GM19035 (cell line): ENCODE results near the gene ANKS1A.

Experiments
- ATAC-seq: cut with Tn5 transposase; IDR thresholded peaks from one replicate; pipeline ENCODE4 v1.9.1; 2021; ENCODE audit not compliant: unreplicated experiment

The ANKS1A gene

DNA sequence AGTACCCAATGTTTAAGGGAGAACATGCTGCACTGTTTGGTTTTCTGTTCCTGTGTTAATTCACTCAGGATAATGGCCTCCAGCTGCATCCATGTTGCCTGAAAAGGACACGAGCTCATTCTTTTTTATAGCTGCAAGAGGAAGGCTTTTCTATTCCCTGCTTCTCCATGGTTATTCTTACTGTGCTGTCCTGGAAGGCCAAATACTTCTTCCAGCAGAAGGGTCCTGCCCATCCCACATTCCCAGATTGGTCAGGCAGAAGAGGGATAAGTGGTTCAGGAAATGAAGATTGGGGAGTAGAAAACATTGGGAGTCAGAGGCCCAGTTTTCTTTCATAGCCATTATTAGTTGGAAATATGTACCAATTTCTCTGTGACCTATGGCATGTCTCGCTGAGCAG, 129.7 kb downstream of the ANKS1A start:
- no peak for ATAC-seq

DNA sequence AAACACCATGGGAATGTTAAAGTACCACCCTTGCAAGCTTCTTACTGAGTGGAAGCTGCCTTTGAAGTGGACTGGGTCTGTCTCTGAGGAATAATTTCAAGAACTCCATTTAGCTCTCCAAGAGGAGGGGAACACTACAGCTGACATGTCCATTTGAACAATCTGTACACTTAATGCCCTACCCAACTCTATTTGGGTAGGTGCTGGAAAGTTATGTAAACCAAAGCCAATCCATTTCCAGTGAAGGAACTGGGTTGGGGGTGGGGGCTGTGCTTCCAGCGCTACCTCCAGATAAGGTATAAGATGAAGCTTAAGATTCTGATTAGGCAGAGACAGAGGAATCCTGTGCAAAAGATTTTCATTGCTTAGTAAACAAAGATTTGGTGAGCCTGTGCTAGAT, 130.1 kb downstream of the ANKS1A start:
- ATAC-seq = no peak

DNA sequence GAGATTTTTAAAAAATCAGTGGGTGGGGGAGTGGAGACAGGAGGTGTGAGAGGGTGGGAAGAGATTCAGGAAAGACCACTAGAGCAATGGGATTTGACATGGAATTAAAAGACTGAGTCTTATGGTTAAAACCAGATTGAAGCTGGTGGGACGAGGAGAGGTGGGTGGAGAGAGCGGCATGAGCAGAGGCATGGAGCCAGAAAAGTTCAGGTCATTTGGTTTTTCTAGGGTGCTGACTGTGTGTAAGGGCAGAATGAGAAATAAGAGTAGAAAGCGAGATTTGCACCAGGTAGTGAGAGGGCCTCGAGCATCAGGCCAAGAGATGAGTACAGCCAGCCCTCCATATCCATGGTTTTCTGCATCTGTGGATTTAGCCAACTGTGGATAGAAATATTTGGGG, 130.8 kb downstream of the ANKS1A start:
- ATAC-seq = no peak

DNA sequence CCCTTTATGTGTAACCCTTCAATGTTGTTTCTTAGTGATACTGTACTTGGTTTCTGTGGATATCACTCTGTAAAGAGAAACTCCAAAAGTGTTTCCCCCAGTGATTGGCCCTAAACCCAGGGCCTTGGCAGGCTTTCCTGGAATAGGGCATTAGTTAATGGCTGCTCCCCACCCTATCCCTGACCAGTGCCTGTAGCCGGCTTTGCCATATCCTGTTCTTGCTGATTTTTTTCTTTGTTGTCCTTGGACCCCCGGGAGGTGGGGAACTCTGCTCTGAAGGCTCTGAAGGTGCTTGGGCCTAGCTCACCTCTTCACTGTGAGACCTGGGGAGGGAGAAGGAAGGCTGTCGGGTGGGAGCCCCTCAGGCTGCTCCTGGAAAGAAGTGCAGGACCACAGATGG, 131.9 kb downstream of the ANKS1A start:
- ATAC-seq = no peak

DNA sequence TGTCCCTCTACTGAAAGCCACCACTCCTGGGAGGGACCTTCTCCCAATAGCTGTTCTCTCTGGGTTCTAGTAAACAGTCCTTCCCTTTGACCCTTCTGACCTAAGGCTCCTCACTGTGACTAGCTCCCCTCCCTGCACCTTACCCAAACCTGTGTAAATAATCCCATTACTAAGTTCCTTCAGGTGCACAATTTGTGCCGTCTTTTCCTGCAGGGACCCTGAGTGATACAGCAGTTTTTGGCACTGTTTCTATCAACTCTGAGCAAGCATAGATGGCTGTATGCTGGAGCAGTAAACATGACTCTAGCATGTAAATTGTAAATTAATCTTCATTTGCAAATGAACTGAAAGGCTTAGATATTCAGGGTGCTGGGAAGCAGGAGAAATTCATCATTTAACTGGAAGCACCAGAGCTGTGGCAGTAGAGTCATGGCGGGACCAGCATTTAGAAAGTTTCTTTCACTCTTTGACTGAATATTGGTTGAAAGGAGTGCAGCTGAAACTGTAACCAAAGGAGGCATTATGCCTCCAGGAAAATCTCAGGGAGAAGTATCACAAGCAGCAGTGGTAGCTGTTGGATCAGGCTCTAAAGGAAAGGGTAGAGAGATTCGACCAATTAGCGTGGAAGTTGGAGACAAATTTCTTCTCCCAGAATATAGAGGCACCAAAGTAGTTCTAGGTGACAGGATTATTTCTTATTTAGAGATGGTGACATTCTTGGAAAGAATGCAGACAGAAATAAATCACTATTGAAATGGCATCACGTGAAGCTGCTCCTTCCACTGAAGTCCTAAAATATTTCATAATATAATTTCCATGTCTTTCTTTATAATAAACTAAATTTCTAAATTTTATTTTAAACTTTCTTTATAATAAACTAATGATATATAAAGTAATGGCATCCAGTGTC, 134.3 kb downstream of the ANKS1A start:
- no peak for ATAC-seq

DNA sequence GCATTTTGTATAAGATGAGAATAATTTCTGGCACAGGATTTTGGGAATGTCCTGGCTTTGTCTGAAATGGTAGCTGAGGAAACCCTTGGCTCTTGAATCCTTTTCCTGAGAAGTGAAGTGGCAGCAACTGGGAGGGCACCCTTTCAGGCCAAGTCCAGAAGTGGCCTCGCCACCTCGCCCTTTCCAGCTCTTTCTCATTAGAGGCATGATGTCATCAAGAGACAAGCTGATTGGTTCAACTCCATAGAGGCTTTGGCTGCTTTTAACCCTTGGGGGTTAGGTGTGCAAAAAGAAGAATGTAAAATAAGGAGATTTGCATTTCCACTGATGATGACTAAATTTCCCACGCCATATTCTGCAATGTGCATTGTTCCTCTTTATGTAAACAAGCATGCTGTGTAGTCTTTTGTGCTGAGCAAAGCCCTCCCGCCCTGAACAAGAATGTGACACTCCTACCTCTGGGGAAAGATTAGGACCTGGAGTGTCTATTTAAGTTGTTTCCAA, 135.5 kb downstream of the ANKS1A start:
- no peak for ATAC-seq

DNA sequence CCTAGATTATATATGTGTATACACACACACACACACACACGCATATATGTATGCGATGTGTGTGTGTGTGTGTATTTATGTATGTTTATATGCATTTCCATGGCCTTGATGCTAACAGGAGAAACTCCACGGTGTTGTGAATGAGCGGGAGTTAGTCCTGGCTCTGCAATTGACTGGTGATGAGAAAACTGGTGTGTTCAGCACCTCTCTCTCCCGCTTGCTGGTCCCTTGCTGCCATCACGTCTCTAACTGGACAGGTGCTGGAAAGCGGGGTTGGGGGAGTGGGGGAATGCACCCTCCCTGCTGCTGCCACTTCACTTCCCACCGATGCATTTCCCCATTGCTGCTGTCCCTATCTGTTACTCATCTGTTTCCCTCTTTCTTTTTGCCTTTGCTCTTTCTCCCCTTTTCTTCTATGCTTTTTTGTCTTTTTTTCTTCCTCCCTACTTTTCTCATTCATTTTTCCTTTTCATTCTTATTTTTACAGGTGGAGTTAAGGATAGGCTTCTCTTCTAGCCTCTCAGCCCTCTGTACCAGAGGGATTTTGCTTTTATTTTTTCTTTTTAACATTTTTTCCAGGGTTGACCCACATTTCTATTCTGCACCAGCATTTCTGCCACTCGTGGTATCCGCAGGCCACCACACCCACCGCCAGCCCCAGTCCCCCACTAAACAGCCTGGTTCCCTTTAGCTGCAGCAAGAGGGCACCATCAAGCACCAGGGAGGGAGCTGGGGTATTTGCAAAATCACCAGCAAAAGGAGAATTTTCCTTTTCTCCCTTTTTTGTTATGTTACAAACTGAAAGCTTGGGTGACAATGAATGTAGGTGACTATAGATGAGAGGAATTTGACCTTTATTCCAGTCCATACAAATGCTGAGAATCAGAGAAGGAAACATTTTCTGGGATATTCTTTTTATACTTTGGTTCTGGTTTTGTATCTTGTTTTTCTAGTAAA, 136.5 kb downstream of the ANKS1A start:
- ATAC-seq = no peak

DNA sequence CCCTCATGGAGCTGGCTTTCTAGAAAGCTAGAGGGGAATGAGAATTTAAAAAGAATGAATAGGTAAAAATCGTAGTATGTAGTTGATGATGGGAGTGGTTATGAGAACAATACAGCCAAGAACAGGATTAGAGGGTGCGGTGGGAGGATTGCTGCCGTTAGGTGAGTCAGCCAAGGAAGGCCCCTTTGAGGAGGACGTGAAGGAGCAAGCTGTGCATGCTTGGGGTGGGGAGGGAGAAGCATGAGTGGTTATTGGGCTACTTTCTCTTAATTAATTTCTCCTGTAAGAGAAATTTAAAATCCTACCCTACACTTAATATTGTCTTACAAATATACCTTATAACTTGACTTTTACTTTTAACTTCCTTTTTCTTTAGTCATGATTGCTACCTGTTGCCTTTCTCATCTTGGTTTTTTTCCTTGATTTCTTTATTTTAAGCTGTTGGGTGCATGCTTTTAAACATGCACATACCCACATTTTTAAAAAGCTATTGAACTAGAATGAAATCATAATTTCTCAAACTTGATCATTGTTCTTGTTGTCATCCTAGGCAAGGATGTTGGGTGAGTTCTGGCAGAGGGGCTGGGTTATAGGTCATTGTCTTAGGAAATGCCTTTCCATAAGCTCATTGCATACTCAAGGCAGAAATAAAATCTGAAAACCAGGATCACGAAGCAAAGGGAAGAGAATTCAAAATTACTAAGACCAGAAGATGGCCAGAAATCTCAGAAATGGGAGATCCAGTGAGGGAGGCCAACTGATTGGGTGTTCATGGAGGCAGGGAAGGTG, 137.6 kb downstream of the ANKS1A start:
- ATAC-seq = no peak

DNA sequence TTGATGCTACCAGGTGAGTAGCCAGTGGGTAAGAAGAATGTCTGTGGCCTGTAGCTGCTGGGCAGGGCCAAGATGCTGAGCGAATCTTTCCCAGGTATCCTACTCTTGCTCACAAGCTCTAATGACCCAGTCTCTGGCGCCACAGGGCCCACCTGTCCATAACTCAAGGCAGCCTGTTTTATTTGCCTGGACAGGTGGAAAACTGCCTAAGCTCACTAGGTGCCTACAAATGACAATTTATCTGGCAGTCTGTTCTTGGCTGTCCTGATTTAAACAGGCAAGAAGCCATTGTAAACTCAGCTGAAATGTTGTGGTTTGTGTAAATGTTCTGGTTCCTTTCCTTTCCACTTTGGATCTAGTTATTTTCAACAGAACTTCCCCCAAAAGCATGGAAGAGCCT, 138.8 kb downstream of the ANKS1A start:
- no peak for ATAC-seq

DNA sequence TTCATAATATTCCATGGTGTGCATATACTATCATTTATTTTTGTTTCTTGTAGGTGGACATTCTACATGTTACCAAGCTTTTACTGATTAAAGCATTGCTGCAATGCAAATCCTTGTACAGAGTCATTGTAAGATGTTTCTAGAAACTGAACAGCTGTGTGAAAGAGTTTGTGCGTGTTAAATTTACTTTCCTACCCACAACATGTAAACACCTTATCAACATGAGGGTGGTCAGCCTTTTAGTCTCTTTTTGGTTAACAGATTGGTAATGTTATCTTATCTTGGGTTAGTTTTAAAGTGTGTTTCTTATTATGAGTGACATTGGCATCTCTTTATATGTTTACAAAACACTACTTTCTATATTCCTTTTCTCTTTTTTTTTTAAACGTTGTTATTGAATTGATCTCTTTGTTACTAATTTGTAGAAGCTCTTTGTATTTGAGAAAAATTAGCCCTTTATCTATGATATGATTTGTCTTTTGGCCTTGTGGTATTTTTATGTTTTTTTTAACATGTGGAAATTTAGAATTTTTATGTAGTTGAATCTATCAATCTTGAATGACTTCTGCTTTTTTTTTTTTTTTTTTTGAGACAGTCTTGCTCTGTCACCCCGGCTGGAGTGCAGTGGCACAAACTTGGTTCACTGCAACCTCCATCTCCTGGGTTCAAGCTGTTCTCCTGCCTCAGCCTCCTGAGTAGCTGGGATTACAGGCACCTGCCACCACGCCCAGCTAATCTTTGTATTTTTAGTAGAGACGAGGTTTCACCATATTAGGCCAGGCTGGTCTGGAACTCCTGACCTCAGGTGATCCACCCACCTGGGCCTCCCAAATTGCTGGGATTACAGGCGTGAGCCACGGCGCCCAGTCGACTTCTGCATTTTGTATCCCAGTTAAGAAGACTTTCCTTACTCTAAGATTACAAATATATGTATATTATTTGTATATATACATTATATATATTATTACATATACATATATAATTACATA, 140.0 kb downstream of the ANKS1A start:
- ATAC-seq = no peak

DNA sequence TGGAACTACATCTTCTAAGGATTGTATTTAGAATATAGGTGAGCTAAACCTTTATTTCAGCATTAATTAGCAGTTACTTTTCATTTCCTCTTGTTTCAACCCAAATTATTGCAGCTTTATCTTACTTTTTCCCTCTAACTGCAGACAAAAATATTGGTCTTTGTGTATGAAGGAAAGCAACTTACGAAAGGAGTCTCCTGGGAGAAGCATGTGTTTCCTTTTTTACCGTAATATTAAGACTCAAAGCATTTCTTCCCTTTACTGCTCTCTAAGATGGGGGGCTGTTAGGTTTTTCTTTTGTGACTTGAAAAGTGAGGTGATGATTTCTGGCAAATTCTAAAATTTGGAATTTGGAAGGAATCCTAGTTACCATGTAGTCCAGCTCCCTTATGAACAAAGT, 141.0 kb downstream of the ANKS1A start:
- no peak for ATAC-seq

DNA sequence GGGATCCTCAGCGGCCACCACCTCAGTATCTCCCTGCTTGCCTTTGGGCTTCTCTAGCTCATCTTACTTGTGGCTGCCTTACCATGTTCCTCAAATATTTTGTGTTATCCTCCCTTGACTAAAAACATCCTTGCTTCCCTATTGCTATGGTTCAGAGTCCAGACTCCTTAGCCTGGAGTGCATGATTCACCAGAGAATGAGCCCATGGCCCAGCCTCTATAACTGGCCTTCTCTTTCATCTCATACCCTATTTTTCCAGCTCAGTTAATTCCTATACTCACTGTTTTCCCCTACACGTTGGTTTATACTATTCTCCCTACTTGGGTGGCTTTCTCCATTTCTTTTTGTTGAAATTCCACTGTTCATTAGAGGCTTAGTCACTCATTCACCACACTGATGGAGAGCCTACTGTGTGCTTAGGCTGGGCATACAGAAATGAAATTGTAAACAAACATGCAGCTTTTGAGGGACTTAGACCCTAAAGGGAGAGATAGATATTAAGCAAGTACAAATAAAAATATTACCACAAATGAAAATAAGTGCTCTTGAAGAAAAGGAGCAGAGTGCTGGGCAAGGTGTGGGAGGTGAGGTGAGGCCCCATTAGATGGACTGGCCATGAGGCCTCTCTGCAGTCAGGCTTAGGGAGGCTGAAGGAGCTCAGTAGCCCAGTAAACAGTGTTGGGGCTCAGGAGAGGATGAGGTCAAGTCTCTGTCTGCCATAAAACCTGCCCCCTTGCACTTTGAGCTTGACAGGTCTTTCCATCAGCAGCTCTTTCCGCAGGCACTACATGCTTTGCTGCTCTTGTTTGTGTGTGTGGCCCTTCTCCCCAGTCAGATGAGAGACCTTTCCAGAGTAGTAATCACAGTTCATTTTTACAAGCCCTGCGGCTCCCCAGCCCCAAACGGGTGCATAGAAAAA, 142.8 kb downstream of the ANKS1A start:
- no peak for ATAC-seq

DNA sequence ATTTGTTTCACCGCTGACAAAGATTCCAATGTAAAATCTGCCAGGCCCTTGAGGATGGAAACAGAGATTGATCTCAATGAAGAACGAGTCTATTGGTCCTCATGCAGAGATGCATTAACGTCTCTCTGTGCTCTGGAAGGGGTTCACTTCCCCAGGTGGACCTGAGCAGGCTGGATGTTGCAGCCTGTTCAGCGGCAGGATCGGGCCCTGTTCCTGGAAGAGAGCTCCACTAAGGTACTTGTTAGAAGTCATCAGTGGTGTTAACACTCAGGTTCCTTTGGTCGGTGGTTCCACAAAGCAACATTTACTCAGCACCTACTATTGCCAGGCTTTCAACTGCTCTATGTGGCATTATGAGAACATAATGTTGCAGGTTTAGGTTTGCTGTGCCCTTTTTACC, 144.6 kb downstream of the ANKS1A start:
- no peak for ATAC-seq

DNA sequence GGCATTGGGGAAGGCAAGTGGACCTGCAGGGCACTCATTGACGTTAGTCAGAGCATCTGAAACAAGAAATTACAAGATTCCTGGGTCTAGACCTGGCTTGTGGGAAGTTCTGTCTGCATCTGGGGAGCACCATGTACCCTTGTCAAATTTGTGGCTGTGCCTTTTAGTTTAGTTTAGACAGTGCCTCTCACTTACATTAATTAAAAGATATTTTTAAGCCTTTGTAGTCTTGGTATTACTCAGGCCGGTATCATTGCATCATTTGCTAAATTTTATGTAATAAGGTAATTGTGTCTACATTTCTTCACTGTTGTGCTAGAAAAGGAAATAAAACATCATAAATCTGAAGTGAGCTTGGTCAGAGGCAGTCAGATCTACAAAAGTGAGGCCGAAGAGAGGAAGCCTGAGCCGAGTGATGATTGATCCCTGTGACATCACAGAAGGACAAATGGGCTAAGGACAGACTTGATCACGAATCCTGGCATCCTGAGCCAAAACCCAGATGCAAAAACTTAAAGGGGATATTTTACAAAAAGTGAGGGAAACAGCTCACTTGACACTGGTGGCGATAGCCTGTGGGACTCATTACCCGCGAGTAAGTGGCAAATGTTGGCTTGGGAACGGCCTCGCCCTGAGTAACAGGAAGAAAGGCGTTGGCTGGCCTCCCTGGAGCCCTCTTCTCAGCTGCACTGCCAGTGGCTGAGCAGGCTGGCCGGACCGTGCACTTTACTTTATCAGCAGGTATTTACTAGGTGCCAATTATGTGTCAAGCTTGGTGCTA, 145.5 kb downstream of the ANKS1A start:
- no peak for ATAC-seq

DNA sequence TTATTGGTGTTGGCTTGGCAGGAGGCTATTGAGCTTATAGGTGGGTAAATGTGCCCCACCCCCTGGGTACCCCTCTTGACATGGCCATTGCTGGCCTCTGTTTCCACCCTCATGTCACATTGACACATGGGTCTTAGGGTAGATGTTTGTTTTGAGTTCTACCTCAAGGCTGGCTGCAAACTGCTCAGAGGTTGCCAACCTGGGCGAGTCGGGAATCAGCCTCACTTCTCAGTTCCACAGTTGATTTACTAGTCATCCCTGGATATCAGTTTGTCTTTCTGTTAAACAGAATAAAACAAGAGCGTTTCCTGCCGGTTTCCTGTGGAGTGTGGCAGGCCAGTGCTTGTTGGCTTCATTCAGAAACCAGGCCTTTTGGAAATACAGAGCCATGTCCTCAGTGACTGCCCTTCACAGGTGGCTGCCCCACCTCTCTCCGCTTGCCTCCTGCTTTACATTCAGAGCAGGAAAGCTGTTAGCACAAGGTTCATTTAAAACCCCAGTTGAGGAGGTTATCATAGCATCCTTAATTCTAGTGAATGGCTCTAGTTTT, 146.5 kb downstream of the ANKS1A start:
- ATAC-seq = no peak

DNA sequence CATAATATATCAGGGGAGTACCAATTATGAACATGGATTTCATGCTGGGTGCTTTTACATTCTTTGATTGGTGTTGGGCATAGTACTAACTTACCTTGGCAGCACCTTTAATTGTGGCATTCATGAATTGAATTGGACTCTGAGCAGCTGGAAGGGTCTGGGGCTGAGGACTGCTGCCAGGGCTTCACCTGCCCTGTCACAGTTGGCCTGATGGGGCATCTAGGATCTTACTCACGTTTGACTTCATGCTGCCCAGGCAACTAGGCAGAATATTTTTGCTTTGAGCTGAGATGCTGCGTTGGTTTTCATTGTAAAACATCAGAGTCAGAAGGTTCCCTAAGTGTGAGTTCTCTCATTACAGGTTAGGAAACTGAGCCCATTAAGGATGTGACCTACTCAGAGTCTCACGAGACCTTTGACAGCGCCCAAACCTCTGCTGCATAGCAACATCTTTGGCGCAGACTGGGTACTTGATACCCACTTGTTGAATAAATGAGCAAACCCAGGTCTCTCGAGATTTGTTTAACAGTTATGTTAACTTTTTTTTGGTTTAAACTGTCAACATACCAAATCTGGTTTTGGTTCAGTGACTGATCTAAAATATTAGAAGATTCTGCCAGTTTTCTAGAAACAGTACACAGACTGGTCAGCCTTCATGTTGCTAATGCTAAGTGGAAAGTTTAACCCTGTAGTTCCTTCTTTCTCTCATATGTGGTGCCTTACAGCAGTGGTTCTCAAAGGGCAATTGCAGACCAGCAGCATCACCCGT, 147.2 kb downstream of the ANKS1A start:
- no peak for ATAC-seq
